ENCODE data around the gene TNFRSF12A. TPM values are rescaled to one million over a fixed set of nuclear protein-coding genes. Genes with fewer than 3 reads are reported as not detected.
"Not testable (repeated sequence)": the region's sequence is repeated elsewhere in the genome, so short reads cannot be mapped to it uniquely, and the experiment has no call there.

The TNFRSF12A gene
- total RNA-seq, 1 donor from 2014 or later = 196 TPM

GRCh38 chr16:3049921-3050481 is 29.8 kb downstream of the TNFRSF12A start:
- DNase-seq (ENCODE audit: low read depth) = no peak

- no peak for DNase-seq (ENCODE audit: low read depth)
Measured at GRCh38 chr16:3050487-3050886, 30.3 kb downstream of the TNFRSF12A start.

- DNase-seq (ENCODE audit: low read depth) = no peak
Measured at GRCh38 chr16:3051009-3051408, 30.8 kb downstream of the TNFRSF12A start.

GRCh38 chr16:3051494-3051893 is 31.3 kb downstream of the TNFRSF12A start:
- DNase-seq (ENCODE audit: low read depth) = no peak

GRCh38 chr16:3052571-3053329 is 32.6 kb downstream of the TNFRSF12A start:
- not testable (repeated sequence) for DNase-seq (ENCODE audit: low read depth)

GRCh38 chr16:3053330-3053710 is 33.2 kb downstream of the TNFRSF12A start:
- not testable (repeated sequence) for DNase-seq (ENCODE audit: low read depth)

GRCh38 chr16:3054965-3055733 is 35.0 kb downstream of the TNFRSF12A start:
- DNase-seq (ENCODE audit: low read depth) = no peak

GRCh38 chr16:3055734-3056115 is 35.6 kb downstream of the TNFRSF12A start:
- not testable (repeated sequence) for DNase-seq (ENCODE audit: low read depth)

- DNase-seq (ENCODE audit: low read depth) = no peak
Measured at GRCh38 chr16:3056336-3057180, 36.4 kb downstream of the TNFRSF12A start.

- no peak for DNase-seq (ENCODE audit: low read depth)
Measured at GRCh38 chr16:3057181-3058138, 37.3 kb downstream of the TNFRSF12A start.

GRCh38 chr16:3058139-3059030 is 38.2 kb downstream of the TNFRSF12A start:
- peak; percentile 21 for DNase-seq (ENCODE audit: low read depth)

GRCh38 chr16:3059041-3059722 is 39.0 kb downstream of the TNFRSF12A start:
- DNase-seq (ENCODE audit: low read depth) = peak; percentile 62

- no peak for DNase-seq (ENCODE audit: low read depth)
Measured at GRCh38 chr16:3059723-3060242, 39.6 kb downstream of the TNFRSF12A start.

- DNase-seq (ENCODE audit: low read depth) = no peak
Measured at GRCh38 chr16:3060339-3061127, 40.4 kb downstream of the TNFRSF12A start.

- no peak for DNase-seq (ENCODE audit: low read depth)
Measured at GRCh38 chr16:3062553-3062952, 42.4 kb downstream of the TNFRSF12A start.

- DNase-seq (ENCODE audit: low read depth) = no peak
Measured at GRCh38 chr16:3063625-3064386, 43.6 kb downstream of the TNFRSF12A start.

- peak; percentile 87 for DNase-seq (ENCODE audit: low read depth)
Measured at GRCh38 chr16:3065069-3065741, 45.0 kb downstream of the TNFRSF12A start, which contains the start of gene IL32. Gene IL32 (plus strand): TSS chr16:3065640. CDS start chr16:3065812, 172 bp downstream.
